Naive thymus-derived CD4-positive, alpha-beta T cell (primary cell): ENCODE measurements around the gene DUSP5. TPM values are rescaled to one million over a fixed set of nuclear protein-coding genes. Genes with fewer than 3 reads are reported as not detected.

Source experiments
- ATAC-seq: fragments of 150-1000 bp; cut with Tn5 transposase; 2 replicates; pipeline ENCODE4 v1.10.0; 2021; ENCODE audit warnings: mild to moderate bottlenecking, moderate library complexity
- CTCF ChIA-PET: fragments of 350-600 bp; sonication (Branson Sonifier 250); formaldehyde crosslinking; loops from one replicate; lab custom pipeline; 2021; ENCODE audit warnings: antibody characterized with exemption; lab: Charles Lee
- POLR2A ChIA-PET: fragments of 350-600 bp; sonication (Branson Sonifier 250); formaldehyde crosslinking; loops from one replicate; lab custom pipeline; 2021; ENCODE audit warnings: antibody characterized with exemption, inconsistent platforms; lab: Charles Lee
- DNase-seq, 9 donors: peaks; one replicate each; pipeline versions ENCODE4 v3.0.0 to v3.0.0-alpha.2; 2020 to 2022; ENCODE audit warnings: mixed read lengths in 1 of 9
- H3K27ac ChIP-seq: one replicate; pipeline ENCODE4 v1.7.0; 2013; ENCODE audit warnings: mild to moderate bottlenecking, low read depth, low read length, moderate library complexity
- H3K27me3 ChIP-seq, 2 donors: one replicate each; pipeline ENCODE4 v1.7.0; 2013; ENCODE audit warnings: low read length in 2 of 2, mild to moderate bottlenecking in 2 of 2, moderate library complexity in 2 of 2; ENCODE audit not compliant: control insufficient read depth in 2 of 2, insufficient read depth in 2 of 2
- H3K36me3 ChIP-seq, 3 experiments: 1 replicate in 2 of 3; 2 replicates in 1 of 3; pipeline ENCODE4 v1.7.0; 2013; ENCODE audit warnings: low read length in 3 of 3, mild to moderate bottlenecking in 3 of 3, moderate library complexity in 1 of 3; ENCODE audit not compliant: insufficient read depth in 3 of 3, control insufficient read depth in 2 of 3
- H3K4me1 ChIP-seq, 2 donors: one replicate each; pipeline ENCODE4 v1.7.0; 2013; ENCODE audit warnings: low read length in 2 of 2, mild to moderate bottlenecking in 2 of 2, moderate library complexity in 1 of 2; ENCODE audit not compliant: control insufficient read depth in 2 of 2, insufficient read depth in 2 of 2
- H3K4me3 ChIP-seq: 2 replicates; pipeline ENCODE4 v1.7.0; 2013; ENCODE audit warnings: mild to moderate bottlenecking, low read length
- H3K9me3 ChIP-seq, 3 experiments: 1 replicate in 2 of 3; 2 replicates in 1 of 3; pipeline ENCODE4 v1.7.0; 2013; ENCODE audit warnings: low read length in 3 of 3; ENCODE audit not compliant: control insufficient read depth in 2 of 3
- H3K27ac Mint-ChIP-seq, 9 donors: one replicate each; pipeline ENCODE4 v1.8.0; 2020 to 2022; ENCODE audit warnings: mixed read lengths in 9 of 9, mild to moderate bottlenecking in 8 of 9, moderate library complexity in 5 of 9, inconsistent platforms in 2 of 9
- H3K27me3 Mint-ChIP-seq, 5 donors: one replicate each; pipeline ENCODE4 v1.8.0; 2021 to 2022; ENCODE audit warnings: mixed read lengths in 5 of 5, mild to moderate bottlenecking in 1 of 5
- H3K36me3 Mint-ChIP-seq, 5 donors: one replicate each; pipeline ENCODE4 v1.8.0; 2020 to 2022; ENCODE audit warnings: mixed read lengths in 5 of 5, mild to moderate bottlenecking in 3 of 5, inconsistent platforms in 1 of 5
- H3K4me1 Mint-ChIP-seq, 7 donors: one replicate each; pipeline ENCODE4 v1.8.0; 2020 to 2022; ENCODE audit warnings: mixed read lengths in 7 of 7, mild to moderate bottlenecking in 3 of 7, inconsistent platforms in 1 of 7
- H3K4me3 Mint-ChIP-seq, 10 donors: one replicate each; pipeline ENCODE4 v1.8.0; 2020 to 2022; ENCODE audit warnings: mild to moderate bottlenecking in 10 of 10, mixed read lengths in 10 of 10, moderate library complexity in 6 of 10, inconsistent platforms in 2 of 10
- H3K9me3 Mint-ChIP-seq, 11 donors: one replicate each; pipeline ENCODE4 v1.8.0; 2020 to 2022; ENCODE audit warnings: mixed read lengths in 11 of 11, mild to moderate bottlenecking in 4 of 11, inconsistent platforms in 1 of 11, moderate library complexity in 1 of 11
- intact Hi-C, 2 donors: fragments of 100-400 bp; cut with micrococcal nuclease; formaldehyde crosslinking; loops; one replicate each; pipeline ENCODE4 v1.15.1; 2023
- polyA plus RNA-seq, 2 donors: library from polyadenylated mRNA; unstranded; fragments of 300-500 nt; fragmentation: Illumina TruSeq; gene quantifications; one replicate each; pipeline ENCODE4 v1.2.3, GENCODE V29; 2021
- total RNA-seq, 6 experiments: library from RNA in 5 of 6; stranded (reverse) in 5 of 6; gene quantifications; 1 replicate in 5 of 6; 2 replicates in 1 of 6; pipeline ENCODE4 v1.2.3 and lab custom pipeline; 2021 to 2026

Gene DUSP5
- total and polyA plus RNA-seq, 7 experiments from 2014 or later: 0.17 to 57.2 (median 0.51) TPM

- CTCF ChIA-PET: interaction anchor here (0.6 to 1.0 kb wide), 2 partner anchors 87 to 196 kb away, joined by 3 to 4 read pairs; no protein-coding TSS in a partner anchor
- H3K4me3 ChIP-seq: peak overlapping the region; percentile 17
- peak overlapping the region in 6 of 9 donors; percentile 21 to 94 (median 78) for H3K27ac Mint-ChIP-seq
Observed at GRCh38 chr10:110502072-110502845, 4.6 kb downstream of the DUSP5 start.

GRCh38 chr10:110502851-110503301 is 5.2 kb downstream of the DUSP5 start:
- CTCF ChIA-PET: interaction anchor here (0.6 to 1.0 kb wide), 3 partner anchors 31 to 196 kb away, joined by 3 to 4 read pairs (median 3); no protein-coding TSS in a partner anchor
- Mint-ChIP-seq H3K4me3 (peak overlapping the region; percentile 15 to 97 (median 70)), H3K27ac (peak overlapping the region; percentile 53 to 94 (median 81)), H3K27me3 (peaks cover 0 to 3% (median 0%) of the 10 kb centered on the region in 5 donors), H3K36me3 (peaks cover 0 to 52% (median 3%) of the 10 kb centered on the region in 5 donors), H3K4me1 (peaks cover 55 to 88% (median 60%) of the 10 kb centered on the region in 7 donors), H3K9me3 (no peaks in the 10 kb centered on the region)
- Histone ChIP-seq H3K9me3 (no peaks in the 10 kb centered on the region), H3K4me3 (peak overlapping the region; percentile 17), H3K27ac (peak overlapping the region; percentile 53), H3K36me3 (no peaks in the 10 kb centered on the region), H3K27me3 (no peaks in the 10 kb centered on the region), H3K4me1 (peaks cover 42 to 70% of the 10 kb centered on the region in 2 donors)
- peak in 1 of 9 donors; percentile 18 for DNase-seq
- POLR2A ChIA-PET: interaction anchor here (0.6 to 2.2 kb wide), 2 partner anchors 65 to 198 kb away, joined by 3 to 8 read pairs; partner anchors contain the start of genes SMC3 and SMNDC1
- ATAC-seq: peak; percentile 10
- intact Hi-C loops: loop anchor here (1.0 to 5.0 kb wide), 8 partner anchors 33 to 581 kb away; partner anchors contain the start of genes ADD3 (in 1 of the 2) and XPNPEP1 (in 1 of the 2)

More at GRCh38 chr10:110502072-110502845, 4.6 kb downstream of the DUSP5 start:
- ATAC-seq: no peak
- peaks cover 0 to 3% (median 0%) of the 10 kb centered on the region in 5 donors for H3K27me3 Mint-ChIP-seq
- Histone ChIP-seq H3K27me3 (no peaks in the 10 kb centered on the region), H3K27ac (no peak overlapping the region), H3K9me3 (no peaks in the 10 kb centered on the region), H3K36me3 (no peaks in the 10 kb centered on the region), H3K4me1 (peaks cover 42 to 70% of the 10 kb centered on the region in 2 donors)
- POLR2A ChIA-PET: no interaction called here
- H3K4me3 Mint-ChIP-seq: peak overlapping the region in 8 of 10 donors; percentile 23 to 97 (median 66)
- intact Hi-C loops: loop anchor here in 1 of 2 donors (2.0 to 5.0 kb wide), 6 partner anchors 275 to 580 kb away; partner anchors contain the start of genes ADD3 and XPNPEP1
- no peak for DNase-seq
- peaks cover 0 to 48% (median 0%) of the 10 kb centered on the region in 5 donors for H3K36me3 Mint-ChIP-seq
- no peaks in the 10 kb centered on the region for H3K9me3 Mint-ChIP-seq
- peaks cover 55 to 85% (median 64%) of the 10 kb centered on the region in 7 donors for H3K4me1 Mint-ChIP-seq

- H3K4me3 ChIP-seq: peak overlapping the region; percentile 17
- CTCF ChIA-PET: interaction anchor here (0.6 to 1.3 kb wide), 3 partner anchors 11 to 197 kb away, joined by 3 to 6 read pairs (median 4); no protein-coding TSS in a partner anchor
Observed at GRCh38 chr10:110503528-110504110, 5.9 kb downstream of the DUSP5 start.

GRCh38 chr10:110504111-110504735 is 6.5 kb downstream of the DUSP5 start:
- Mint-ChIP-seq H3K36me3 (peaks cover 0 to 64% (median 5%) of the 10 kb centered on the region in 5 donors), H3K27ac (peak overlapping the region in 8 of 9 donors; percentile 67 to 94 (median 80)), H3K9me3 (no peaks in the 10 kb centered on the region), H3K4me1 (peaks cover 50 to 96% (median 53%) of the 10 kb centered on the region in 7 donors), H3K27me3 (no peaks in the 10 kb centered on the region), H3K4me3 (peak overlapping the region in 9 of 10 donors; percentile 50 to 97 (median 70))
- ChIA-PET POLR2A (interaction anchor here (2.2 kb wide), 1 partner anchor 199 kb away, joined by 8 read pairs; the partner anchor contains the start of gene SMNDC1), CTCF (interaction anchor here (1.3 kb wide), 1 partner anchor 12 kb away, joined by 6 read pairs; no protein-coding TSS in a partner anchor)
- Histone ChIP-seq H3K4me3 (peak overlapping the region; percentile 17), H3K27ac (peak overlapping the region; percentile 53), H3K9me3 (no peaks in the 10 kb centered on the region), H3K36me3 (no peaks in the 10 kb centered on the region), H3K4me1 (peaks cover 33 to 67% of the 10 kb centered on the region in 2 donors), H3K27me3 (no peaks in the 10 kb centered on the region)
- intact Hi-C loops: loop anchor here in 1 of 2 donors (1.0 to 5.0 kb wide), 12 partner anchors 25 to 582 kb away; partner anchors contain the start of genes ADD3, BBIP1, SHOC2 and SMC3
- ATAC-seq: peak; percentile 89
- peak in 6 of 9 donors; percentile 18 to 53 (median 44) for DNase-seq

More at GRCh38 chr10:110503528-110504110, 5.9 kb downstream of the DUSP5 start:
- no peak for ATAC-seq
- H3K27me3 Mint-ChIP-seq: peaks cover 0 to 3% (median 0%) of the 10 kb centered on the region in 5 donors
- peak overlapping the region; percentile 42 to 97 (median 70) for H3K4me3 Mint-ChIP-seq
- no peak for DNase-seq
- H3K27ac Mint-ChIP-seq: peak overlapping the region; percentile 53 to 94 (median 81)
- Histone ChIP-seq H3K9me3 (no peaks in the 10 kb centered on the region), H3K36me3 (no peaks in the 10 kb centered on the region), H3K27me3 (no peaks in the 10 kb centered on the region), H3K4me1 (peaks cover 39 to 70% of the 10 kb centered on the region in 2 donors), H3K27ac (peak overlapping the region; percentile 53)
- intact Hi-C loops: loop anchor here (1.0 to 5.0 kb wide), 14 partner anchors 26 to 581 kb away; partner anchors contain the start of genes ADD3 (in 1 of the 2), BBIP1 (in 1 of the 2), SHOC2 (in 1 of the 2) and SMC3 (in 1 of the 2)
- H3K36me3 Mint-ChIP-seq: peaks cover 0 to 58% (median 4%) of the 10 kb centered on the region in 5 donors
- H3K4me1 Mint-ChIP-seq: peaks cover 55 to 96% (median 59%) of the 10 kb centered on the region in 7 donors
- H3K9me3 Mint-ChIP-seq: no peaks in the 10 kb centered on the region
- POLR2A ChIA-PET: interaction anchor here (0.6 to 2.2 kb wide), 2 partner anchors 64 to 199 kb away, joined by 3 to 8 read pairs; partner anchors contain the start of genes SMC3 and SMNDC1

- Mint-ChIP-seq H3K27me3 (no peaks in the 10 kb centered on the region), H3K9me3 (no peaks in the 10 kb centered on the region), H3K36me3 (peaks cover 0 to 70% (median 5%) of the 10 kb centered on the region in 5 donors), H3K4me1 (peaks cover 40 to 88% (median 46%) of the 10 kb centered on the region in 7 donors), H3K4me3 (peak overlapping the region in 1 of 10 donors; percentile 97), H3K27ac (peak overlapping the region in 4 of 9 donors; percentile 76 to 94 (median 80))
- H3K36me3 ChIP-seq: no peaks in the 10 kb centered on the region
- ATAC-seq (no peak), DNase-seq (no peak)
- no peaks in the 10 kb centered on the region for H3K27me3 ChIP-seq
- intact Hi-C loops: loop anchor here in 1 of 2 donors (2.0 kb wide), 2 partner anchors 42 to 414 kb away; partner anchors contain the start of genes BBIP1 and SHOC2
- no peak overlapping the region for H3K27ac ChIP-seq
- H3K4me1 ChIP-seq: peaks cover 31 to 57% of the 10 kb centered on the region in 2 donors
- H3K9me3 ChIP-seq: no peaks in the 10 kb centered on the region
- ChIA-PET POLR2A (interaction anchor here (0.7 to 2.2 kb wide), 2 partner anchors 66 to 200 kb away, joined by 3 to 8 read pairs; partner anchors contain the start of gene SMNDC1), CTCF (interaction anchor here (1.3 kb wide), 1 partner anchor 13 kb away, joined by 6 read pairs; no protein-coding TSS in a partner anchor)
- H3K4me3 ChIP-seq: no peak overlapping the region
Observed at GRCh38 chr10:110505130-110505770, 7.5 kb downstream of the DUSP5 start.
